Mesangial cell (primary cell): ENCODE results near the gene SIRPD. TPM values are rescaled to one million over a fixed set of nuclear protein-coding genes. Genes with fewer than 3 reads are reported as not detected.

ENCODE experiments used
- total RNA-seq: library from RNA; depleted of rRNA; stranded (reverse); fragments of >200 nt; gene quantifications from 2 replicates; pipeline ENCODE4 v1.2.3, GENCODE V29; 2015

SIRPD gene
- not detected in 2 replicates for total RNA-seq

GRCh38 chr20:1557605-1558004, at the start of gene SIRPD:
Gene SIRPD, minus strand, starts transcription at chr20:1557705. Its CDS starts 52 bp downstream, at chr20:1557653.

GRCh38 chr20:1491281-1491840, 66.1 kb downstream of the SIRPD start, which contains the start of gene SIRPB2:
Gene SIRPB2, minus strand, starts transcription at chr20:1491420. Its CDS starts 61 bp downstream, at chr20:1491359.

Other genes starting within 250 kb of the SIRPD start
- 0.65 and 2.3 TPM in 2 replicates for gene SDCBP2, start 228.6 kb downstream of the SIRPD start, total RNA-seq
- gene FKBP1A, start 164.7 kb downstream of the SIRPD start, total RNA-seq, result 99.5 and 139 TPM in 2 replicates
- 29.5 and 33.7 TPM in 2 replicates for gene NSFL1C, start 90.9 kb downstream of the SIRPD start, total RNA-seq
- gene SIRPB2, start 66.3 kb downstream of the SIRPD start, total RNA-seq, result not detected in 2 replicates
- gene SIRPB1, start 62.3 kb upstream of the SIRPD start, total RNA-seq, result 4.1 and 6.2 TPM in 2 replicates
- not detected in 2 replicates for gene SIRPG, start 100.1 kb upstream of the SIRPD start, total RNA-seq